H1 (cell line): ENCODE measurements around the gene ACCSL. TPM values are rescaled to one million over a fixed set of nuclear protein-coding genes. Genes with fewer than 3 reads are reported as not detected.

Experiments
- CTCF ChIA-PET: fragments of 300-600 bp; sonication (Branson Sonifier 250); formaldehyde crosslinking; loops from one replicate; lab custom pipeline; 2021; ENCODE audit not compliant: partially characterized antibody; lab: Charles Lee
- POLR2A ChIA-PET: fragments of 300-600 bp; sonication (Branson Sonifier 250); formaldehyde crosslinking; loops from one replicate; lab custom pipeline; 2021; ENCODE audit warnings: inconsistent platforms; ENCODE audit not compliant: partially characterized antibody; lab: Charles Lee
- DNase-seq, 2 experiments: peaks; one replicate each; pipeline versions ENCODE4 v3.0.0 to v3.0.0-alpha.2; 2010 to 2022; ENCODE audit warnings: low spot score in 2 of 2, low read depth in 1 of 2, mixed read lengths in 1 of 2
- FAIRE-seq: peaks from 2 replicates; lab custom pipeline; 2011; peaks lifted over from hg19 to GRCh38; lab: Jason Lieb, UNC
- H2AFZ ChIP-seq: 2 replicates; pipeline ENCODE4 v1.8.1; 2012; ENCODE audit warnings: low read length, inconsistent platforms
- H2AK5ac ChIP-seq: 2 replicates; pipeline ENCODE4 v1.6.1; 2013; ENCODE audit warnings: low read depth, low read length
- H2BK120ac ChIP-seq: replicated peaks from 2 replicates; pipeline ENCODE3; 2013; ENCODE audit warnings: low read depth, low read length, inconsistent platforms
- H2BK12ac ChIP-seq: 2 replicates; pipeline ENCODE4 v1.6.1; 2013; ENCODE audit warnings: low read depth, low read length
- H2BK15ac ChIP-seq: 2 replicates; pipeline ENCODE4 v1.6.1; 2013; ENCODE audit warnings: low read length
- H2BK20ac ChIP-seq: 2 replicates; pipeline ENCODE4 v1.6.1; 2013; ENCODE audit warnings: low read length
- H2BK5ac ChIP-seq: 2 replicates; pipeline ENCODE4 v1.6.1; 2013; ENCODE audit warnings: low read depth, low read length
- H3K14ac ChIP-seq: 2 replicates; pipeline ENCODE4 v1.6.1; 2013; ENCODE audit warnings: inconsistent platforms; ENCODE audit not compliant: insufficient read length
- H3K18ac ChIP-seq: 2 replicates; pipeline ENCODE4 v1.6.1; 2013; ENCODE audit warnings: low read length; ENCODE audit errors: extremely low read depth
- H3K23ac ChIP-seq: 2 replicates; pipeline ENCODE4 v1.6.1; 2013; ENCODE audit warnings: inconsistent platforms; ENCODE audit not compliant: insufficient read length
- H3K23me2 ChIP-seq: 2 replicates; pipeline ENCODE4 v1.6.1; 2013; ENCODE audit warnings: low read depth, low read length
- H3K27ac ChIP-seq: 2 replicates; pipeline ENCODE4 v1.6.1; 2011; ENCODE audit warnings: low read depth, low read length, inconsistent platforms
- H3K27me3 ChIP-seq, 4 experiments: replicated peaks in 1 of 4; 1 replicate in 1 of 4; 2 replicates in 3 of 4; pipeline versions ENCODE4 v1.6.1 to v1.8.1; 2011 to 2013; ENCODE audit warnings: low read length in 3 of 4, mild to moderate bottlenecking in 3 of 4, inconsistent platforms in 2 of 4, mixed read lengths in 2 of 4, moderate library complexity in 1 of 4; ENCODE audit not compliant: control insufficient read depth in 3 of 4, insufficient read depth in 3 of 4; ENCODE audit errors: extremely low read depth in 1 of 4
- H3K36me3 ChIP-seq, 4 experiments: 2 replicates each; pipeline versions ENCODE4 v1.6.1 to v1.8.1; 2011 to 2013; ENCODE audit warnings: mild to moderate bottlenecking in 4 of 4, low read length in 3 of 4, moderate library complexity in 2 of 4, control low read depth in 1 of 4, inconsistent platforms in 1 of 4; ENCODE audit not compliant: insufficient read depth in 4 of 4, control insufficient read depth in 2 of 4
- H3K4ac ChIP-seq: replicated peaks from 2 replicates; pipeline ENCODE3; 2013; ENCODE audit warnings: low read length, low read depth, mixed read lengths, inconsistent platforms; ENCODE audit not compliant: insufficient read length
- H3K4me1 ChIP-seq, 4 experiments: replicated peaks in 1 of 4; 1 replicate in 1 of 4; 2 replicates in 3 of 4; pipeline versions ENCODE4 v1.6.1 to v1.8.1; 2011 to 2013; ENCODE audit warnings: low read length in 3 of 4, inconsistent platforms in 2 of 4, mixed read lengths in 1 of 4; ENCODE audit not compliant: insufficient read depth in 4 of 4, control insufficient read depth in 3 of 4
- H3K4me2 ChIP-seq, 2 experiments: 2 replicates each; pipeline versions ENCODE4 v1.6.1 to v1.8.1; 2011 to 2013; ENCODE audit warnings: low read depth in 2 of 2, low read length in 2 of 2, control low read depth in 1 of 2, inconsistent platforms in 1 of 2, mild to moderate bottlenecking in 1 of 2; ENCODE audit not compliant: insufficient read depth in 1 of 2
- H3K4me3 ChIP-seq, 4 experiments: fragments of 200-600, 300-600 bp in 1 of 4; sonication (generic), shearing (Covaris generic), sonication (Bioruptor Twin) in 1 of 4; 2 replicates each; pipeline versions ENCODE4 v1.5.1 to v1.8.1; 2011 to 2016; ENCODE audit warnings: low read length in 4 of 4, low read depth in 3 of 4, control low read depth in 2 of 4, inconsistent platforms in 2 of 4, mild to moderate bottlenecking in 2 of 4, mixed read lengths in 1 of 4, moderate library complexity in 1 of 4; ENCODE audit not compliant: insufficient read depth in 2 of 4; ENCODE audit errors: extremely low read depth in 1 of 4
- H3K56ac ChIP-seq: replicated peaks from 2 replicates; pipeline ENCODE3; 2013; ENCODE audit warnings: low read depth, mild to moderate bottlenecking, mixed read lengths, low read length, inconsistent platforms; ENCODE audit not compliant: insufficient read length
- H3K79me1 ChIP-seq: 2 replicates; pipeline ENCODE4 v1.6.1; 2013; ENCODE audit warnings: low read depth, low read length, control low read depth
- H3K79me2 ChIP-seq, 2 experiments: 2 replicates each; pipeline versions ENCODE4 v1.6.1 to v1.8.1; 2012 to 2013; ENCODE audit warnings: low read length in 2 of 2, mild to moderate bottlenecking in 2 of 2, inconsistent platforms in 1 of 2; ENCODE audit not compliant: insufficient read depth in 2 of 2, control insufficient read depth in 1 of 2
- H3K9ac ChIP-seq, 4 experiments: replicated peaks in 1 of 4; 1 replicate in 1 of 4; 2 replicates in 3 of 4; pipeline versions ENCODE4 v1.6.1 to v1.8.1; 2011 to 2013; ENCODE audit warnings: low read depth in 3 of 4, low read length in 3 of 4, control low read depth in 2 of 4, mild to moderate bottlenecking in 2 of 4, moderate library complexity in 2 of 4, inconsistent platforms in 1 of 4; ENCODE audit errors: extremely low read depth in 1 of 4
- H3K9me3 ChIP-seq, 2 experiments: 2 replicates each; pipeline versions ENCODE4 v1.6.1 to v1.8.1; 2012 to 2013; ENCODE audit warnings: mild to moderate bottlenecking in 2 of 2, moderate library complexity in 2 of 2, control low read depth in 1 of 2, inconsistent platforms in 1 of 2, low read depth in 1 of 2, low read length in 1 of 2, mixed read lengths in 1 of 2; ENCODE audit not compliant: insufficient read depth in 2 of 2
- H4K20me1 ChIP-seq, 2 experiments: replicated peaks in 1 of 2; 2 replicates each; pipeline versions ENCODE3 to v1.8.1; 2011 to 2013; ENCODE audit warnings: inconsistent platforms in 2 of 2, low read length in 2 of 2, mild to moderate bottlenecking in 1 of 2; ENCODE audit not compliant: insufficient read depth in 2 of 2, control insufficient read depth in 1 of 2
- H4K5ac ChIP-seq: 2 replicates; pipeline ENCODE4 v1.6.1; 2013; ENCODE audit warnings: low read length, low read depth, mixed read lengths, inconsistent platforms; ENCODE audit not compliant: insufficient read length
- H4K8ac ChIP-seq: 2 replicates; pipeline ENCODE4 v1.8.0; 2013; ENCODE audit warnings: mild to moderate bottlenecking, moderate library complexity, low read length, inconsistent platforms; ENCODE audit not compliant: insufficient read depth; ENCODE audit errors: extremely low read depth
- H4K91ac ChIP-seq: replicated peaks from 2 replicates; pipeline ENCODE3; 2013; ENCODE audit warnings: low read length, mixed read lengths, inconsistent platforms; ENCODE audit not compliant: insufficient read length
- ASH2L ChIP-seq: fragments of 200-600, 300-600 bp; sonication (generic); IDR thresholded peaks from one replicate; pipeline ENCODE4 v1.7.1; 2017; ENCODE audit warnings: low read length
- FOSL1 ChIP-seq: IDR thresholded peaks from 2 replicates; pipeline ENCODE4 v1.6.1; 2011; ENCODE audit warnings: mild to moderate bottlenecking, low read depth, low read length, moderate library complexity; ENCODE audit not compliant: insufficient read depth
- GABPA ChIP-seq: IDR thresholded peaks from 2 replicates; pipeline ENCODE4 v1.6.1; 2011; ENCODE audit warnings: mild to moderate bottlenecking, low read length, moderate library complexity, borderline replicate concordance; ENCODE audit not compliant: insufficient read depth
- HDAC2 ChIP-seq, 2 experiments: fragments of 300-600 bp in 1 of 2; sonication (generic) in 1 of 2; IDR thresholded peaks; 2 replicates each; pipeline ENCODE4 v1.6.1; 2011 to 2012; ENCODE audit warnings: low read depth in 2 of 2, low read length in 2 of 2, mild to moderate bottlenecking in 2 of 2, moderate library complexity in 2 of 2, borderline replicate concordance in 1 of 2, inconsistent platforms in 1 of 2
- KDM1A ChIP-seq: fragments of 200-600, 300-600 bp; sonication (generic); IDR thresholded peaks from 2 replicates; pipeline ENCODE4 v1.7.1; 2016; ENCODE audit warnings: mild to moderate bottlenecking, low read length, borderline replicate concordance
- NRF1 ChIP-seq: IDR thresholded peaks from 2 replicates; pipeline ENCODE4 v1.6.1; 2011; ENCODE audit warnings: mild to moderate bottlenecking, low read depth, low read length, improper control_type of control experiment
- RXRA ChIP-seq: IDR thresholded peaks from 2 replicates; pipeline ENCODE4 v1.6.1; 2011; ENCODE audit warnings: low read depth, mild to moderate bottlenecking, low read length, moderate library complexity; ENCODE audit not compliant: insufficient read depth
- SIX5 ChIP-seq: IDR thresholded peaks from 2 replicates; pipeline ENCODE4 v1.6.1; 2011; ENCODE audit warnings: mild to moderate bottlenecking, low read depth, low read length
- SUZ12 ChIP-seq: fragments of 200-600 bp; sonication (generic); IDR thresholded peaks from 2 replicates; pipeline ENCODE4 v1.6.1; 2012; ENCODE audit warnings: mild to moderate bottlenecking, inconsistent platforms, low read length, moderate library complexity, mixed read lengths
- WGBS, 2 experiments: shearing (Covaris generic) in 1 of 2; methylation state at CpG; one replicate each; pipeline versions ENCODE4 v1.1.6 to v1.1.7; 2013 to 2015; ENCODE audit warnings: low lambda C conversion rate in 2 of 2, mixed read lengths in 2 of 2, inconsistent platforms in 1 of 2, low coverage in 1 of 2, missing lambda C conversion rate in 1 of 2; ENCODE audit not compliant: insufficient replicate concordance in 2 of 2, insufficient coverage in 1 of 2, insufficient read length in 1 of 2; ENCODE audit errors: extremely low coverage in 1 of 2, missing lambda C conversion rate in 1 of 2; 5-methylcytosine and 5-hydroxymethylcytosine counted together
- polyA plus RNA-seq, 7 experiments: library from polyadenylated mRNA; depleted of rRNA in 3 of 7; stranded (reverse) in 5 of 7; unstranded in 2 of 7; fragments of >200 nt in 5 of 7; fragments of 200-250 nt in 2 of 7; gene quantifications; 1 replicate in 5 of 7; 2 replicates in 1 of 7; 4 replicates in 1 of 7; pipeline versions ENCODE4 v1.2.1 to v1.2.3, GENCODE V29; 2011 to 2013; ENCODE audit warnings: missing spikeins in 2 of 7, mixed read lengths in 2 of 7
- total RNA-seq: library from RNA; stranded (reverse); fragmentation: NEBNext Ultra II Directional; extraction: Animal tissue kit (Norgen Biotek cat#: 25700); gene quantifications from 2 replicates; pipeline ENCODE4 v1.2.1, GENCODE V29; 2021

Gene ACCSL
- total and polyA plus RNA-seq, 2 of the 8 experiments (the other 6 are each of a cell fraction or from before 2014, with no cell fraction given) = not detected

DNA sequence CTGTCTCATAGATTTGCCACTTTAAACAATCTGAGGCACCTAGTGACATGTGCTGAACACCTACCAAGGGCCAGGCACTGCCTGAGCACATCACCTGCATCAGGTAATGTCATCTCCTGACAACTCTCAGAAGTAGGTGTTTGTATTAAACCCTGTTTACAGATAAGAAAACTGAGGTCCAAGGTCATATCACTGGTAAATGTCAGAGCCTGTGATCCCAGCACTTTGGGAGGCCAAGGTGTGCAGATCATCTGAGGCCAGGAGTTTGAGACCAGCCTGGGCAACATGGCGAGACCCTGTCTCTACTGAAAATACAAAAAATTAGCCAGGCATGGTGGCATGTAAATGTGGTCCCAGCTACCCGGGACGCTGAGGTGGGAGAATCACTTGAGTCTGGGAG lies 39.1 kb upstream of the ACCSL start:
- ChIA-PET POLR2A (interaction anchor here (1.0 kb wide), 1 partner anchor 72 kb away, joined by 3 read pairs; no protein-coding TSS in a partner anchor), CTCF (interaction anchor here (0.8 to 1.2 kb wide), 2 partner anchors 62 to 67 kb away, joined by 3 read pairs; no protein-coding TSS in a partner anchor)
- Histone ChIP-seq H2AFZ (no peak overlapping the region), H3K79me1 (no peaks in the 10 kb centered on the region), H3K4me3 (no peak overlapping the region), H3K23me2 (no peaks in the 10 kb centered on the region), H4K8ac (no peak overlapping the region), H3K27me3 (no peaks in the 10 kb centered on the region; a peak in 1 of 7 replicates), H3K9ac (no peak overlapping the region), H4K5ac (no peak overlapping the region), H3K18ac (no peak overlapping the region), H3K27ac (no peak overlapping the region), H2AK5ac (no peak overlapping the region), H3K79me2 (no peaks in the 10 kb centered on the region), H3K4ac (no peak overlapping the region), H2BK12ac (no peak overlapping the region), H3K4me1 (peaks cover 0 to 15% (median 6%) of the 10 kb centered on the region in 4 experiments; a peak in 6 of 7 replicates), H4K91ac (no peak overlapping the region), H2BK5ac (no peak overlapping the region), H3K14ac (no peak overlapping the region), H2BK120ac (no peak overlapping the region), H2BK20ac (no peak overlapping the region), H3K4me2 (no peak overlapping the region), H3K9me3 (no peaks in the 10 kb centered on the region), H3K36me3 (no peaks in the 10 kb centered on the region), H2BK15ac (no peak overlapping the region), H3K23ac (no peak overlapping the region), H3K56ac (no peak overlapping the region), H4K20me1 (no peaks in the 10 kb centered on the region)
- TF ChIP-seq KDM1A = no peak
- TF ChIP-seq FOSL1 = no peak
- TF ChIP-seq ASH2L = no peak
- no peak for TF ChIP-seq NRF1
- no peak for TF ChIP-seq GABPA
- TF ChIP-seq SIX5 = no peak
- TF ChIP-seq SUZ12 = no peak
- TF ChIP-seq HDAC2 (IDR thresholded peaks at IDR 0.05; ENCODE audit: borderline replicate concordance in 1 of 2, low read depth in 2 of 2, low read length in 2 of 2) = no peak
- no peak for TF ChIP-seq RXRA
- DNase-seq (no peak), FAIRE-seq (no peak)
- 90% methylated on average over 3 of the region's 3 CpGs; no CpG with 5 or more reads in 1 of the 2 experiments for WGBS, 2 experiments
